AG04450 (cell line): ENCODE measurements around the gene PRRC2C. TPM values are rescaled to one million over a fixed set of nuclear protein-coding genes. Genes with fewer than 3 reads are reported as not detected.
"Not testable (repeated sequence)": the region's sequence is repeated elsewhere in the genome, so short reads cannot be mapped to it uniquely, and the experiment has no call there.

Experiments used
- CTCF ChIA-PET: fragments of 300-600, 350-600 bp; formaldehyde crosslinking; extraction: SDS; loops from one replicate; lab custom pipeline; 2022; ENCODE audit warnings: antibody characterized with exemption, inconsistent platforms; lab: Charles Lee
- POLR2A ChIA-PET: fragments of 350-600 bp; formaldehyde crosslinking; extraction: SDS; loops from one replicate; lab custom pipeline; 2021; ENCODE audit warnings: antibody characterized with exemption, inconsistent platforms; lab: Yijun Ruan, JAX
- DNase-seq: peaks from one replicate; pipeline ENCODE4 v3.0.0-alpha.2; 2011; ENCODE audit warnings: low read depth, low spot score
- H3K27ac ChIP-seq: one replicate; pipeline ENCODE4 v1.5.1; 2012; ENCODE audit warnings: low read depth, low read length, control low read depth
- H3K27me3 ChIP-seq: one replicate; pipeline ENCODE4 v1.6.0; 2012; ENCODE audit warnings: low read length; ENCODE audit not compliant: control insufficient read depth, insufficient read depth
- H3K4me3 ChIP-seq: 2 replicates; pipeline ENCODE4 v1.5.1; 2011; ENCODE audit warnings: mild to moderate bottlenecking, low read depth, low read length, control low read depth
- H3K9me3 ChIP-seq: 2 replicates; pipeline ENCODE4 v1.5.1; 2012; ENCODE audit warnings: low read length; ENCODE audit not compliant: control insufficient read depth, insufficient read depth
- polyA plus RNA-seq: library from polyadenylated mRNA; depleted of rRNA; stranded (reverse); fragments of >200 nt; gene quantifications from 2 replicates; pipeline ENCODE4 v1.2.3, GENCODE V29; 2011
- TF ChIP-seq, protein P1 (sequence below): IDR thresholded peaks from 2 replicates; pipeline ENCODE4 v1.5.1; 2011; ENCODE audit warnings: low read depth, low read length, control low read depth, inconsistent platforms

PRRC2C gene
- polyA plus RNA-seq, 1 experiment: 66.4 TPM

DNA sequence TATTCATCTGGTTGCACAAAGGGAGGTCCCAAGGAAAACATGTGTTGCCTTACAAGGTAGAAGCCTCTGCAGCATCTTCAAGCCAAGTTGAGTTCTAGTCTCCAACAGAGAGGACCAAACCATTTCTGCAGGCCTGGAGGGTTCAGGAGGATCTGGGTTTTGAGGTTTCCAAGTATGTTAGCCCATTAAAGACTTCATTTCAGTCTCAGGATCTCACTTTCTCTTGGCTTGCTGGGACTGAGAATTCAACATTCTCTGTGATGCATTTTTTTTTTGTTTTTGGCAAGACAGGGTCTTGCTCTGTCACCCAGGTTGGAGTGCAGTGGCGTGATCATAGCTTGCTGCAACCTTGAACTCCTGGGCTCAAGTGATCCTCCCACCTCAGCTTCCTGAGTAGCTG is 128.0 kb downstream of the PRRC2C start:
- ChIA-PET POLR2A (no interaction called here), CTCF (no interaction called here)
- TF ChIP-seq, protein P1, sequence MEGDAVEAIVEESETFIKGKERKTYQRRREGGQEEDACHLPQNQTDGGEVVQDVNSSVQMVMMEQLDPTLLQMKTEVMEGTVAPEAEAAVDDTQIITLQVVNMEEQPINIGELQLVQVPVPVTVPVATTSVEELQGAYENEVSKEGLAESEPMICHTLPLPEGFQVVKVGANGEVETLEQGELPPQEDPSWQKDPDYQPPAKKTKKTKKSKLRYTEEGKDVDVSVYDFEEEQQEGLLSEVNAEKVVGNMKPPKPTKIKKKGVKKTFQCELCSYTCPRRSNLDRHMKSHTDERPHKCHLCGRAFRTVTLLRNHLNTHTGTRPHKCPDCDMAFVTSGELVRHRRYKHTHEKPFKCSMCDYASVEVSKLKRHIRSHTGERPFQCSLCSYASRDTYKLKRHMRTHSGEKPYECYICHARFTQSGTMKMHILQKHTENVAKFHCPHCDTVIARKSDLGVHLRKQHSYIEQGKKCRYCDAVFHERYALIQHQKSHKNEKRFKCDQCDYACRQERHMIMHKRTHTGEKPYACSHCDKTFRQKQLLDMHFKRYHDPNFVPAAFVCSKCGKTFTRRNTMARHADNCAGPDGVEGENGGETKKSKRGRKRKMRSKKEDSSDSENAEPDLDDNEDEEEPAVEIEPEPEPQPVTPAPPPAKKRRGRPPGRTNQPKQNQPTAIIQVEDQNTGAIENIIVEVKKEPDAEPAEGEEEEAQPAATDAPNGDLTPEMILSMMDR: no peak

DNA sequence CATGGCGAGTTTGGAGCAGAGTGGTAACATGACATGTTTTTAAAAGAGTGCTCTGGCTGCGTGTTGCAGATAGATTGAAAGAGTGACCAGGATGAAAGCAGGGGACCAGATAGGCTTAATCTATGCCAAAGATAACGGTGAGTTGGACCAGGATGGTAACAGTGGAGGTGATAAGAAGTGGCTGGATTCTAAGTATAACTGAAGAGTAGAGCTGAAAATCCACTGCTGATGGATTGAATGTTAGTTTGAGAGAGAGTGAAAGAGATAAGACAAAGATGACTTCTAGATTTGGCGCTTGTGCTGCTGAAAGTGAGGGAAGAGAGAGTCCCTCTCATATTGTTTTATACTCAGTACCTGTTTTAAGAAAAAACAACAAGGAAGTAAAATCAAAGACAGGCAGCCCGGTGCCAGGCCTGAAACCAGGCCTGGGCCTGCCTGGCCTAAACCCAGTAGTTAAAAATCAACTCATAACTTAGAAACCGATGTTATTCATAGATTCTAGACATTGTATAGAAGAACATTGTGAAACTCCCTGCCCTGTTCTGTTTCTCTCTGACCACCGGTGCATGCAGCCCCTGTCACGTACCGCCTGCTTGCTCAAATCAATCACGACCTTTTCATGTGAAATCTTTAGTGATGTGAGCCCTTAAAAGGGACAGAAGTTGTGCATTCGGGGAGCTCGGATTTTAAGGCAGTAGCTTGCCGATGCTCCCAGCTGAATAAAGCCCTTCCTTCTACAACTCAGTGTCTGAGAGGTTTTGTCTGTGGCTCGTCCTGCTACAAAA is 130.0 kb downstream of the PRRC2C start:
- DNase-seq, H3K4me3 ChIP-seq, H3K9me3 ChIP-seq, H3K27ac ChIP-seq, POLR2A ChIA-PET, CTCF ChIA-PET, H3K27me3 ChIP-seq: not testable (repeated sequence)

More for the DNA sequence above, 128.0 kb downstream of the PRRC2C start:
- H3K9me3 ChIP-seq: no peaks in the 10 kb centered on the region
- DNase-seq: no peak
- H3K4me3 ChIP-seq: no peak overlapping the region
- no peak overlapping the region for H3K27ac ChIP-seq
- peaks cover 10% of the 10 kb centered on the region for H3K27me3 ChIP-seq

DNA sequence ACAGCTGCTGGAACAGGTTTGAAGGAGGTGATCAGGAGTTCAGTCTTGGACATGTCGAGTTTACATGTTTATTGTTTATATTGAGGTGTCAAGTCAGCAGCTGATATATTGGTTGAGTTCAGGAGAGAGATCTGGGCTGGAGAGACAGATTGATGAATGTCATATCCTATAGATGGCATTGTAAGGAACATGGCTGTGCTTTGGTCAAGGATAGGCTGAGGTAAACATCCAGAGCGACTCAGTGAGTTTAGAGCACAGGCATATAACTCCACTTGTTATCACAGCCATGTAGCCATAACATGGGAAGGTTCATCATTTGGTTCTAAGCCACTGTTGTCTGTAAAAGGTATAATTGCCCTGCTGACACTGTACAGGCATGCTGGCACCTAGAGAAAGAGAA is 131.3 kb downstream of the PRRC2C start:
- Histone ChIP-seq H3K4me3 (no peak overlapping the region), H3K27me3 (peaks cover 10% of the 10 kb centered on the region), H3K27ac (no peak overlapping the region), H3K9me3 (no peaks in the 10 kb centered on the region)
- ChIA-PET CTCF (no interaction called here), POLR2A (no interaction called here)
- no peak for DNase-seq
- TF ChIP-seq, protein P1: no peak

DNA sequence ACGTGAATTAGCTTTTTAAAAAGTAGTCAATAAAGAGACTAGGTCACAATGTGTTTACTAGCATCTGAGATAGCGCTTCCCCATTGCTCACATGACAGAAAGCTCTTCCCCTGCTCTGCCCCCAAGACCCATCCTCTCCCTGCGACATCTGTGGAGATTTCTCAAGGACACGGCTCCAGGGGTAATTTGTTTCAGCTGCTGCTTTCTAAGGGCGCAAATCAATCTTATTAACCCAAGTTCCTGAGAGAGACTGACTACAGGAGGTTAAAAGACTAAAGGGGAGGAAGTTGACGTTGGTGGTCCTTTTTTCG is 136.8 kb downstream of the PRRC2C start, which contains the start of gene MYOCOS:
MYOCOS (plus strand) TSS at position 92 of the 311 bp plus-strand sequence. CDS start 1,641 bp downstream, outside the sequence.
- Histone ChIP-seq H3K27ac (no peak within 1 kb of the TSS), H3K27me3 (peaks cover 3% of the 10 kb centered on the region), H3K4me3 (no peak within 1 kb of the TSS), H3K9me3 (no peaks in the 10 kb centered on the region)
- no peak for DNase-seq
- ChIA-PET POLR2A (no interaction called here), CTCF (interaction anchor here (1.4 to 1.7 kb wide), 2 partner anchors 23 to 94 kb away, joined by 5 to 7 read pairs; no protein-coding TSS in a partner anchor)
- TF ChIP-seq, protein P1: no peak

DNA sequence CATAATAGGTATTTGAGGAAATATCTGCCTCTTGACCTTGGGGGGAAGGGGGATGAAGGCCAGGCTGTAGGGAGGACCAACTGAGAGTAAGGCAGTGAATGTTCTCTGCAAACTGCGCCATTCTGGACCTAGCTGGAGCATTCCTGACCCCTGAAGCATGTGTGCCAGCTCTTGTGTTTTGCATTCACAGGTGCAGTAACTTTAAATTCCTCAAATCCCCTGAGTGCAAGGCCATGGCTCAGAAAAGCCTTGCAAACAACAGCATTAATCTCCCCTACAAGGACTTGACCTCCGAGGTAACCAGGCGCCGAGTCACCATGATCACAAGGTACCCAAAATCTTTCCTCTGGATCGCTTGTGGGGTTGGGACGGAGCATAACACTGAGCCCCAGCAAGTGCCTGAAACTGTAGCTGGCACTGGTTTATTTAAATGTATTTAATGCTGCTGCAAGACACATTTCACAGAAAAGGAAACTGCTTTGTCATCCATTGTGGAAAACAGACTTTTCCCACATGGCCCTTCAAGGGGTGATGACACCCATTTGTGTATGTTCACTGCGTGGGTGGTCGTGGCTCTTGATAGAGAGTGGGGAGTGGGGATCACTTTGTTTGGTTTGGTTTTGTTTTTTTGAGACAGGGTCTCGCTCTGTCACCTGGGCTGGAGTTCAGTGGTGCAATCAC is 138.5 kb downstream of the PRRC2C start:
- Histone ChIP-seq H3K27ac (no peak overlapping the region), H3K4me3 (no peak overlapping the region), H3K9me3 (no peaks in the 10 kb centered on the region), H3K27me3 (no peaks in the 10 kb centered on the region)
- POLR2A ChIA-PET: no interaction called here
- DNase-seq: no peak
- TF ChIP-seq, protein P1: no peak
- CTCF ChIA-PET: interaction anchor here (1.7 kb wide), 1 partner anchor 21 kb away, joined by 7 read pairs; no protein-coding TSS in a partner anchor
